ENCODE results near the gene TCF4.

Gene TCF4

GRCh38 chr18:55220523-55220922 lies 367.5 kb downstream of the TCF4 start:
- H3K27ac ChIP-seq: no peak overlapping the region
- TF ChIP-seq CTCF (conservative IDR thresholded peaks at IDR 0.05): no peak

GRCh38 chr18:55219823-55220222 lies 368.2 kb downstream of the TCF4 start:
- no peak overlapping the region for H3K27ac ChIP-seq

GRCh38 chr18:55219059-55219458 lies 368.9 kb downstream of the TCF4 start:
- no peak overlapping the region for H3K27ac ChIP-seq
- no peak for TF ChIP-seq CTCF (conservative IDR thresholded peaks at IDR 0.05)

More at GRCh38 chr18:55219823-55220222, 368.2 kb downstream of the TCF4 start:
- TF ChIP-seq CTCF (conservative IDR thresholded peaks at IDR 0.05): no peak

GRCh38 chr18:55214969-55215368 lies 373.0 kb downstream of the TCF4 start:
- TF ChIP-seq CTCF (conservative IDR thresholded peaks at IDR 0.05): no peak
- no peak overlapping the region for H3K27ac ChIP-seq

GRCh38 chr18:55214534-55214933 lies 373.5 kb downstream of the TCF4 start:
- no peak overlapping the region for H3K27ac ChIP-seq
- no peak for TF ChIP-seq CTCF (conservative IDR thresholded peaks at IDR 0.05)

GRCh38 chr18:55213586-55213985 lies 374.4 kb downstream of the TCF4 start:
- no peak overlapping the region for H3K27ac ChIP-seq
- no peak for TF ChIP-seq CTCF (conservative IDR thresholded peaks at IDR 0.05)

- no peak for TF ChIP-seq CTCF (conservative IDR thresholded peaks at IDR 0.05)
- H3K27ac ChIP-seq: no peak overlapping the region
Measured at GRCh38 chr18:55206927-55207326, 381.1 kb downstream of the TCF4 start.
